Posterior cingulate gyrus (tissue), 11 donors: ENCODE measurements around the gene CRACR2A.
A peak's percentile ranks its signal among the peaks of the same experiment; 100 is the strongest.

ENCODE experiments used
- DNase-seq, 10 donors: peaks; one replicate each; pipeline versions ENCODE4 v3.0.0 to v3.0.0-alpha.2; 2020 to 2021; ENCODE audit warnings: mixed read lengths in 3 of 10
- intact Hi-C: fragments of 100-400 bp; cut with DNase I; formaldehyde crosslinking; loops from one replicate; pipeline ENCODE4 v1.15.1; 2023

The CRACR2A gene

DNA sequence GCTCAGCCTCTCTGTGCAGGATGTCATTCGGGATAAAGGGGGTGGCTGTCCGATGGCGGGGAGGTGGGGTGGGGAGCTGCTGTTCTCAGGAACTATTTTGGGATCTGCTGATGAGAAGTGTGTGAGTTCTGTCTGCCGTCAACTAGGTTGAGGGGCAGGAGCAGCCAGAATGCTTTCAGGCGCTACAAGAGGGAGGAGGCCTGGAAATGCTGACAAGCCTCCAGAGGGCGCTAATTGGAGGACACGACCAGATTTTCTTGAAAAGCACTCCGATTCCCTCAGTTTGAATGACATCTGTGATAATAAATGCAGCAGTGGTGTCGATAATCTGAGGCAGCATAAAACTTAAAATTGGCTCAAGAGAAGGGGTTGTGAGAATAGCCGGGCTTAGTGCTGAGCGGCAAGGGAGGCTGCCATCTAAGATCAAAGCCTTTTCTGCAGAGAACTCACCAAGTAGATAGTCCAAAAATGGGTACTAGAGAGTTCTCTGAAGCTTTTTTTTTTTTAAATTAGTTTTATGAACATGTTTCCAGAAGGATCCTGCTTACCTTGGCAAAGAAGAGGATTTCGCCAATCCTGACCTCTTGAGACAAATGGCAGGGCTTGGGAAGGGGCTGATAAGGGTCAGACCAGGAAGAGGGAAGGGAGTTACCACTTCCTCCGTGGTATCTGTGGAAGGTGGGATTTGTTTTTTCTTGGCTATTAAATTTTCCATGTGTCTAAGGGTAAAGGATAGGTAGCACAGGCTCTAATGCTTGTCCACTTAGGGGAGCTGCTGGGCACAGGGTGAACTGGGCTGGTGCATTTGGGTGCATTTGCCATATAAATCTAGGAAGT, 94.4 kb downstream of the CRACR2A start:
- intact Hi-C loops = no loop called here
- DNase-seq = no peak

DNA sequence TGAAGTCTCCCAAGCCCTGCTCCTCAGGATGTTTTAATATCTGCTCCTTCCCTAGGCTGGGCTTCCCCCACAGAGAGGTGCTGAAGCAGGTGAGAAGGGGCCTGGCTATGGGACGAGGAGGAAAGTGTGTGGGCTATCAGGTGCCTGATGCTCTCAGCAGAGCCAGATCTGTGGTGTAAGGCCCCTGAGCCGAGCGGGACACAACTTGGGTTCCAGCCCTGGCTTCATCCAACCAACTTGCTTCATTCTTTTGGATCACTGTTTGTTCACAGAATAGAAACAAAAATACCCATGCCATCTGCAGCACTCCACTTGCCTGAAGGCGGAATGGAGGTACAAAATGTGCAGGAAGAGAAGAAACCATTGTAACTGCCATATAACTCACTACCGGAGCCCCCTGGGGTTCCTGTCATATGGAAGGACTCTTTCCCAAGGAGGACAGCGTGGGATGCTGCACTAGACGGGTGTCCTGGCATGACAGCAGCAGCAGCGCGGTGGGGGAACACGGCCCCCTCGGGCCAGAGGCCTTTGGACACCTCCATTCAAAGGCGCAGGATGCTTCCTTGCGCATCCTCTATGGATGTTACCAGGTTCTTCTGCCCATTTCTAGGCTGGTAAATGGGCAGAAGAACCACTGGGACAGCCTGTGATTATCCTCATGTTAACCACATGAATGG, 95.8 kb downstream of the CRACR2A start:
- intact Hi-C loops = no loop called here
- peak in 6 of 10 donors; percentile 17 to 87 (median 71) for DNase-seq

DNA sequence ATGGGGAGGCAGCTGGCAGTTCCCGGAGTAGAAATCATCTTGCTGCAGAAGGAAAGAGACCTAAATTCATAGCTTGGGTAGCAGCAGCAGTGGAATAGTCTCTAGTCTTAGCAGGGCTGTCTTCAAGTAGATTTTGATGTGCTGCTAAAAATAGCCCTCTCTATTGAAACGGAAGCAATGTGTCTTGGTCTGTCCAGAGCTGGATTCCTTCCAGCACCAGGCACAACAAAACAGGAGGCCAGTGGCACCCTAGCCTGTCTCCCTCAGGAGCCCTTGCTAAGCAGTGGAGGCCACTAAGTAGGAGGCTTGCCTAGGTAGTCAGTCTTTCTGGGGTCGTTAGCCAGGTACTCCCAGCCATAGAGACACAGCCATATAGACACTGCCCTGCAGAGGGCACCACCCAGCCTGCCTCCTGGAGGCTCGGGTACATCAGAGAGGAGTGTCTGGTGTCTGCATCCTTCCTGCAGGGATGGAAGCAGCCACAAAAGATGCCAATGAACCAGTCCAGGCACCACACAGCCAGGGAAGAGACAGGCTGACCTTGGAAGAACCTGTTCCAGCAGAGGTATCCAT, 97.5 kb downstream of the CRACR2A start:
- intact Hi-C loops = no loop called here
- DNase-seq = peak in 1 of 10 donors; percentile 79

DNA sequence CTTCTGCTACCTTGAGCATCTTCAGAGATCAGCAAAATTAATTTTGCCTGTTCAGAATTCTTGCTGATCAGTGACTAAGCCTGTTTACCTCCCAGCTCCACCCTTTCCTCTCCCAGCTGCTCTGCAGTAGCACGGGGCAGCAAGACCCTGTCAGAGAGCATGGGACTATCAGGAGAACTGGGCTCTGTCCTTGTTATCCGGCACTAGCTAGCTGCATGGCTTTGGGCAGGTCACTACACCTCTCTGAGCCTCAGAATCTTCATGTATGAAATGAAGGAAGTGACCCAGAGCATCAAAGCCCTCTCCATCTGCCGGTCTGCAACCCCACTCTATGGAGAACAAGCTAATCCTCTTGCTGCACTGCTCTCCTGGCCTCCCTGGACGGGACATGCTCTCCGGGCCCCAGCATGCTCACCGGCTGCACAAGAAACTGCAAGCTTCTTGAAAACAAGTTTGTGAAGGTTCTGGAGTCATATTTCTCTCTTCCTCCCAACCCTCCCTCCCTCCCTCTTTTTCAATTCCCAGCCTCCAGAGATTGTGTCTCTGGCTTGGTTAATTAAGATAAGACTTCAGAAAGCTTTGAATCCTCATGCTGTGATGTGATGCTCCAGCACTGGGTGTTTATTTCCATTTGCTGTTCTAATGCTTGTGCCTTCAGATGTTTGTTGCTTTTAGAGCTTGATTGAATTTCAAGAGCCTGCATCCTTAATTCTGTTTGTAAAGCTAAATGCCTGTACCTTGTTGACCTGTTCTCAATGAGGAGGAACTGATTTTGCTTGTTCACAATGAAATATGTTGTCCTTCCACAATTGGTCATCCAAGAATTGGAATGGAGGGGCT, 101.1 kb downstream of the CRACR2A start:
- peak in 1 of 10 donors; percentile 76 for DNase-seq
- intact Hi-C loops = no loop called here

DNA sequence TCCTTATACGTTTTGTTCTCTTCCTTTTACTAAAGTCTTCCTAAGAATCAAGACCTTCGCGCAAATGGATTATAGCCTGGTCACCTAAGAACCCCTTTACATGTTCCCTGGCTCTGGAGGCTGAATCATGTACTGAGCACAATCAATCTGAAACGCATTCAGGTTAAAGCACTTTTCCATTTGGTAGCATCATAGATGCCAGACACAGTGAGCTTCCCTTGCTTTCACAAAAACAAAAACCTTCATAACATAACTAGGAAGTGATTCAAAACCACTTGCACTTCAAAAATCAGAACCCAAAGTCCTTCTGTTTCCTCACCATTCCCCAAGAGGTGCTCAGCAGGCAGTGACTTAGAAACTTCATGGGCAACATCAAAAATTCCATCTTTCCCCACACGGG, 105.4 kb downstream of the CRACR2A start:
- intact Hi-C loops = no loop called here
- no peak for DNase-seq

DNA sequence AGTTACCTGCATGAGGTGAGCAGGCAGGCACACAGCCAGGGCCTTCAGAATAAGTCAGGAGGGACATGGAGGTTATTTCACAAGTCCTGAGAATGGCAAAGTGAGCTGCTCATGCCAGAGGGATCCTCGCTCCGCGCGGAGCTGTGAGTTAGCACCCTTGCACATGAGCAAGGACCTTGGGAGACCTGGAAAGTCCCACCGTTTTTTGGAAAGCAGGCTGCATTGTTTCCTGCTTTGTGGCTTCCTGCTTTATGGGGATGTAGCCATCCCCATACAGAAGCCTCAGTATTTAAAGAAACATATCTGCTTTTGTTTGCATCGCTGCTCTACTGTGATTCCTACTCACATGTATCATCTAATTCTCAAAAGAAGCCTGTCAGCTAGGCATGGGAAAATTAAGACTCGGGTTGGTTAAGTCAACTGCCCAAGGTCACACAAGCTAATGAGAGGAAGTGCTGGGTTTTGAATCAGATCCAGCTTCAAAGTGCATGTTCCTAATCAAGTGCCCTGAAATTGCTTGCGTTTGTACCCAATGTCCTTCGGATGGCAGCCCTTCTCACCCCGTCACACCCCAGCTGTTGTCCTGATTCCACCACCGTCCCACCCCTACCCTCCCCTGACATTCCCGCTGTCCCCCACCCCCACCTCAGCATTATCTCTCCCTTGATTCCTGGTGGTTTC, 106.2 kb downstream of the CRACR2A start:
- intact Hi-C loops = no loop called here
- DNase-seq = no peak

DNA sequence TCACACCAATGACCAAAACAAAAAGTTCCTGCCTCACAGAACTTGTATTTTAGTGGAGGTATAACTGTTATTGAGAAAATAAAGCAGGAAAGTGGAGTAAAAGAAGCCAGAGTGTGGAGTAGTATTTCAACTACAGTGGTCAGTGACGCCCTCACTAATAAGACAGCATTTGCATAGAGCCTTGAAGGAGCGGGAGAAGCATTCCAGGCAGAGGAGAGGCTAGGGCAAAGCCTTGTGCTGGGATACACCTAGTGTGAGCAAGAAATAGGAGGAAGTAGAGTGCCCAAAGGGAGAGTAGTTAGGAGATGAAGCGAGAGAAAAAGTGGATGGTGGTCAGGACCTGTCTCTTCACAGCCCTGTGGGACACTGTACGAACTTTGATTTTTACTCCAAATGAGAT, 107.8 kb downstream of the CRACR2A start:
- intact Hi-C loops = no loop called here
- no peak for DNase-seq

DNA sequence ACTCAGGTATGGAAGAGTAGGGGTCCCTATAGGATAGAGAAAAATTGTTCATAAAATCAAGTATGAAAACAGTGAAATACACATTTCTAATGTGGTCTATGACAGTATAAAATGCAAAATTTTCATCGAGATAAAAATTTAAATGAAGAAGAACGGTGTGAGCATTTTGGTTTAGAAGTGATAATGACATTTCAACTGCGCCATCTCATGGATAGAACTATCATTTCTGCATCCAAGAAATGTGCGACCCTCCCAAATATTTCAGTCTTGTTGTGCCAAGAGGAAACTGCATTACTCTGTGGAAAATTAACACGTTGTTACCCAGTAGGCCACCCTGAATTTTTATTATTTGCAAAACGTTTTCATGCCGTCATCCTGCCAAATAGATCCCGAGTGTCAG, 108.8 kb downstream of the CRACR2A start:
- intact Hi-C loops = loop anchor here (5.0 kb wide), 1 partner anchor 342 kb away; no protein-coding TSS in a partner anchor
- DNase-seq = no peak

DNA sequence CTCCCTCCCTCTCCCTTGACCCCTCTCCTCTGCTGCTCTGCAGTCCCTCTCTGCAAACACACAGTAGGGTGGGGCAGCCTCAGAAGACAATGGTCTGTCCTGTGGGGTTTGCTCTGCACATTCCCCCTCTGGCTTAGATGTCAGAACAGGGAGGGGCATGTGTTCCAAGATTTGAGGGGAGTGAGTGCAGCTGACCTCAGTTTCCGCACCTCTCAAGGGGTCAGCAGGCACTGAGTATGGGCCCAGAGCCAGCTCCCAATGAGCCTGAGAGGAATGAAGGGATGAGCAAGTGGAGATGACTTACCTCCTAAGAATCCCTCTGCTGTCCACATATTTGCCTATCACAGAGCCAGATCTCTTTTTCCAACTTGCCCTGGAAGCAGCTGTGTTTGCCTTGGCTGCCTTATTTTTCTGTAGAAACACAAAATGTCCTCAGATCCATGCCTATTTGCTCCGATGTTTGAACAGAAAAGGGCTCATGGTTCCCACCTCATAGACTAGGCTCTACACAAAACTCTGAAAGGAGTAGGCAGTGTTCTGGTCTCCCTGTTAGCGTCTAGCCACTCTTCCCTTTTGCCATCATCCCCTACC, 111.4 kb downstream of the CRACR2A start:
- no peak for DNase-seq
- intact Hi-C loops = loop anchor here (5.0 kb wide), 1 partner anchor 339 kb away; no protein-coding TSS in a partner anchor

DNA sequence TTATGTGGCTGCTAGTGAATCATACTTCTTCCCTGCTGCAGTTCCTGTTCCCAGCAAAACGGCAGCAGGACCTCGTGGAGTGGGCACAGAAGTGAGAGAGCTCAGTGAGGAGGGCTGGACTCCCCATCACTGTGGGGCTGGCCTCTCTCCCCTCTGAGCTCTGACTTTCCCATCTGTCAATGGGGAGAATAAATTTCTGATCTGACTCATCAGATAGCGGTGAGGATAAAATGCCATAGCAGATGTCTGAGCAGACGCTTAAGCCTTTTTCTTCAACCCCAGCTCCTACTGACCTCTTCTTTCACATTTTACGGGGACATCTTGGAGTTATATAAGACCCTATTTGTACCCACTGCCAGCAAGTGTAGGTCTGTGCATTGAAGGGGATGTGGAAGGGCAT, 116.6 kb downstream of the CRACR2A start:
- DNase-seq = no peak
- intact Hi-C loops = no loop called here

DNA sequence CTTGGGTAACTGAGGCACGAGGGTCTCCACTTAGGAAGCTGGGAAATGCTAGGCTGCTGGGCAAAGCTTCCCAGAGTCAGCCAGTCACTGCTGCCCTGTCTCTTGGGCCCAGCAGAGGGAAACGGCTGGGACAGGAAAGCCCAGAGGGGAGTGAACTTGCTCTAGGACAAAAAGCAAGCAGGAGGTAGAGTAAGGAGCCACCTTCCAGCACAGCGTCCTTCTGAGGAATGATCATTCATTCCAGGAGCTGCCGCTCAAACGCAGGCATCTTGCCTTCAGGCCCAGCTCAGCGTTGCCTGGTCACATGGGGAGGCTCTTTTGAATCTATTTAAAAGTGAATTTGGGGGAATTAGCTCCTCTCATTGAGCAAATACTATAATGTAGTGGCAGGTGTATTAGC, 118.6 kb downstream of the CRACR2A start:
- no peak for DNase-seq
- intact Hi-C loops = no loop called here

DNA sequence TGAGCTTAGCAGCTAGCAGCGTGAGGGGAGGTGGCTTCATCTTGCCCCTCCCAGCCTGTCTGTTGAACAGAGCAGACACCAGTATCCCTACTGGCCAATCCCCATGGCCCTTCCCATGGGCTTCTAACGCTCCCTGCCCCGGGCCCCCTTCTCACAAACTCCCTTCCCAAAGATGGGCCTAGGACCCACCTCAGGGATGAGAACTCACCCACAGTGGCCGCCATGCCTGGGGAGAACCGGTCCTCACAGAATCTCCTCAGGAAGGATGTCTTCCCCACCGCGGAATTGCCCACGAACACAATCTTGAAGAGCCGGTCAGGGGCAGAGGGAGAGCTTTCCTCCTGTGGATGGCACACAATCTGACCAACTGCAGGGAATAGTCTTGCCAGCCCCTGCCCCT, 119.5 kb downstream of the CRACR2A start:
- intact Hi-C loops = no loop called here
- DNase-seq = no peak

DNA sequence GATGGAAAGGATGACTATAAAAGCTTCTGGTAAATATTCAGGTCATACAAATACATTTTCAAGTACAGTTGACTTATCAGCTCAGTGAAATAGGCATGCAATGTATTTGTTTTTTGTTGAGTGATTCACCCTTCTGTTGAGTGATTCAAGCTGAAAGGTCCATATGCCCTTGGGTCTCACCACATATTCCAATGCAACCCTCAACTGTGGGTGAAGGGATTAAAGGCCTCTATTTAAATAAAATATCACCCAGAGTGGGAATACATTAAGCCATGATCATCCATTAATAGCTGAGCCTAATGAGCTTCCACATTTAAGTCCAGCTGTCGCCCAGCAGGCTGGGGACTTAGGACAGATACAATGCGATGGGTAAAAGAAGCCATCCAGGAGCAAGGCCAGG, 120.2 kb downstream of the CRACR2A start:
- intact Hi-C loops = no loop called here
- DNase-seq = no peak

DNA sequence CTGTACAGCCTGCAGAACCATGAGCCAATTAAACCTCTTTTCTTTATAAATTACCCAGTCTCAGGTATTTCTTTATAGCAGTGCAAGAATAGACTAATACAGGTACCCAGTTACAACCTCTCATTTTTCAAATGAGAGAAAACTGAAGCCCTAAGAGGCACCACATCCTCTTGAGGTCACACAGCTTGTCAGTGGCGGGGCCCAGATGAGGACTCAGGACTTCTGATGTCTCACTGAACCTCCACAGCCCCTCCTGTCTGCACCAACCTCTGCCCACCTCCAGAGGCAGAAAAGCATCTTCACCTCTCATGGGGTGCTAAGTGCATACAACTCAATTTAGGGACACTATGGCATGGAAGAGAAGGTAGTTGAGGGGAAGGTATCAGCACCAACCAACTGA, 120.7 kb downstream of the CRACR2A start:
- DNase-seq = peak in 1 of 10 donors; percentile 26
- intact Hi-C loops = no loop called here

DNA sequence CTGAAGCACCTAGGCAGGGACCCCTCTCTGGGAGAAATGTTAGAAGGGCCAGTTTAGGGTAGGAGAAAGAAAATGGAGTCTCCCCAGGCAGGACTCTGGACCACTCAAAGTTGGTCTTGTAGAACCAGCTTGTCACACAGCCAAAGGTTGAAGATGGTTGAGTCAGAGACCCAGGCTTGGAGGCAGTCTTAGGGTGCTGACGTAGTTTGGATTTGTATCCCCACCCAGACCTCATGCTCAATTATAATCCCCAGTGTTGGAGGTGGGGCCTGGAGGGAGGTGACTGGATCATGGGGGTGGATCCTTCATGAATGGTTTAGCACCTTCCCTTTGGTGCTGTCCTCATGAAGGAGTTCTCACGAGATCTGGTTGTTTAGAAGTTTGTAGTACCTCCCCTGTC, 121.2 kb downstream of the CRACR2A start:
- no peak for DNase-seq
- intact Hi-C loops = no loop called here

DNA sequence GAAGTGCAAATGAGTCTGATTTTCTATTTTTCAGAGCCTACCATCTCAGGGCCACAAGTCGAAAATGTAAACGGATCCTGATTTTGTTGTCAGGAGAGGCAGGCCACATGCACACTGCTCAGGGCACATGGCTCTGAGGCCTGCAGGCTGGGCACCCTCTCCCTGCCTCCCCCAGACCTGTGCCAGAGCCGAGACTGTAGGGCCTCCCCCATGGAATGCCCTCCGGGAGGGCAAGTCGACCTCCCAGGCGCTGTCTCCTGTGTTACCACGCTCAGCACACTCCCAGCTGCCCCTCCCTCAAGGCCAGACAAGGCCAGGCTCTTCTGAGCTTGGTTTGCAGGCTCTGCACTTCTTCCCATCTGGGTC, 121.7 kb downstream of the CRACR2A start:
- DNase-seq = no peak
- intact Hi-C loops = no loop called here

DNA sequence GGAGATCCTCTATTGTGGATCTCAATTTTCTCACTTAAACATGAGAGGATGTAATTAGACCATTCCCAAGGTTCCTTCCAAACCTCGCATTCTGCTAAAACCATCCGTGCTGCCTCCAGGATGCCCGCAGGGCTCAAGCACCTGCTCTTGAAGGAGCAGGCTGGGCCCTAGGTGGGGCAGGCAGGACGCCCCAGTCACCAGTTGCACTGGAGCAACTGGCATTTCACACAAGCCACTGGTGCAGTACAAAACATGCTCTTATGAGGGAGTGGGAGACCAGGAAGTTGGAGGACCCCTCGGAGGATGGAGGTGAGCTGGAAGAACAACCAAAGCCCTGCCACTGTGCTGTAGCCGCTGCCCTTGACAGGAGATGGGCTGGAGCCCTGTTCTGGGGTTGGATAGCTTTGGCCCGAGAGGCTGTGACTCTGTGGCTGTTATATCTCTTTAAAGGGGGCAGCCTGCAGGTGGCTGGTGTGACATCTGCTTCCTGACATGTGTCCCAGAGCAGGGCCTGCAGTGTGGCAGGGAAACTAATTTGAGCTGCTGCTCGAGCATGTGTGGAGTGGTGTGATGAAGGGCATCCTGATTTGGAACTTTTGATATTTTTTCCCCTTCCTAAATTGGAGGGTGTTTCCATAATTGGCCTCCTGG, 122.2 kb downstream of the CRACR2A start:
- DNase-seq = peak in 2 of 10 donors; percentile 75 to 77
- intact Hi-C loops = no loop called here

DNA sequence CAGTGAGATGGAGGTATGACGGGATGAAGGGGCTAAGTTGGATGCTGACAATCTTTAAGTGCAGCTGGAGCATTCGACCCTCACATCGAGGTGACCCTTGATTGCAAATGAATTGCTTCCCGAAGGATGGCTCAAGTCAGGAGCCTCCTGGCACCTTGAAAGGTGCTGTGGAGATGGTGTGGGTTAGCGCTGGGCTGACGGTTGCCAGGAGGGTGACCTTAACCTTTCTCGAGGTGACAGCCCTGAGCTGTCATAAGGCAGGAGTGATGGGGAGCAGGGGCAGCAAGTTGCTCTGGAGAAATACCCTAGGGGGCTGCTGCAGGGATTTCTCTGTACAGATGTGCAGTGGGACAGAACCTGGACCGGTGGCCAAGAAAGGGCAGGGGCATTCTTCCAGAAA, 122.8 kb downstream of the CRACR2A start:
- DNase-seq = peak in 1 of 10 donors; percentile 42
- intact Hi-C loops = no loop called here
